HPDE6-E6E7 (cell line): ENCODE data around the gene ELFN1.

Experiments
- DNase-seq: peaks from one replicate; pipeline ENCODE4 v3.0.0; 2011; ENCODE audit warnings: missing footprints; ENCODE audit errors: extremely low spot score

The ELFN1 gene

DNA sequence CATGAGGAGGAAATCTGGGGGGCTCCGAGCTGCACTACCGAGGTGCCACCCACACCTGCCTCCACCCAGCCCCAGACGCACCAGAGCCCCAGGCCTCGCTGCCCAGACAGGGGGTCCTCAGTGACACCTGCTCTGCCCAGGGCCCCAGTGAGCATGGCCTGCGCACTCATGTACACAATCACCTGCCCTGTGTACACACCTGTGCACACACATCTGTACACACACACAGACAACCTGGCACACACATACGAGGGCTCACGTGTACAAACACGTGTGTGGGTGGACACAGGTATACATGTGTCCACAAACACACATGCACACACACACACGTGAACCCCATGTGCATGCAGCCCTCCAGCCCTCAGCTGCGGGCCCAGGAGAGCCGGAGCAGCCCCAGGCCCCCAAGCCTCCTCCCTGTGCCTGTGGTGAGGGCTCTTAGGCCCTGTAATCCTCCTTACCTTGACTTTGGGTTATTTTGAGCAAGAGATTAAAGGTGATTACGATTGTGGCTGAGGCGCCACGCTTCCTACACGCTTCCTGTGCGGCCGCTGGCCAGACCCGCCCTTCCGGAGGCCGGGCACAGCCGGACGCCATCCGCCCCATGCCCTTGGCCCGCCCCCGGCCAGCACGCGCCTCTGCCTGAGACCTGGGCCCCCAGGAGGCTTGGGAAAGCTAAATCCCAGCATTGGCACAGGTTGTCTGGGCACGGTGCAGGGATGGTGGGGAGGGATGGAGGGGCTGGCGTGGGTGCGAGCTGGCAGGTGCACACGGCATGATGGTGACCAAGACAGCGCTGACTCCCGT lies 71.9 kb downstream of the ELFN1 start:
- no peak for DNase-seq

DNA sequence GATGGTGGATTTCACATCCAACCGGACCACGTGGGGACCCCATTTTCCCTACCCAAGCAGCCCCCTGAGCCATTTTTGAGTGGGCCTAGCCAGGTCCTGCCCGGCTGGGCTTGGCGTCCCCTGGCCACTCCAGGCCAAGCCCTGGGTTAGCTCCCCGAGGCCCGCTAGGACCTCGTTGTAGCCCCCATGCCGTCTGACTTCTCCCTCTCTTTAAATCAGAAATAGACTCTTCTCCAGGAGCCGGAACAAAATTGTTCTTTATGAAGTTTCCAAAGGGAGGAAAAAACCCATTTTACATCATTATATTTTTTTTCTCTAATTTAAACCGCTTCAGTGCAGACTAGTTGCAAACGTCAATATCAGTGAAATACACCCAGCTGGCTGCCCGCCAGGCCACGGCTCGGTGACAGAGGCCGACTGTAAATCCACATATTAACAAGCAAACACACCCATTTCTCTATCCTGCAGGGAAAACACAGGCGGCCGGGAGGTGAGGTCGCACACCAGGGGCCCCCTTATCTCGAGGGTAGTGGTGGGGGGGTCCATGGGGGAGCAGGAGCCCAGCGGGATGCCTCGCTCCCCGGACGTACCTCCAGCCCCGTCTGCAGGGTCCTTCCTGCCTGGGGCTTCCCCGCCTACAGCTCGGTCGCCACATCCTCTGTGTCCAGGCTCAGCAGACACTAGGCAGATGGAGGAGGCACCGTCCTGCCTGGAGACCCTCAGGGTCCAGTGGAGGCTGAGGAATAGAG lies 72.7 kb downstream of the ELFN1 start:
- no peak for DNase-seq

GRCh38 chr7:1743481-1744230 lies 73.6 kb downstream of the ELFN1 start:
- DNase-seq: no peak

DNA sequence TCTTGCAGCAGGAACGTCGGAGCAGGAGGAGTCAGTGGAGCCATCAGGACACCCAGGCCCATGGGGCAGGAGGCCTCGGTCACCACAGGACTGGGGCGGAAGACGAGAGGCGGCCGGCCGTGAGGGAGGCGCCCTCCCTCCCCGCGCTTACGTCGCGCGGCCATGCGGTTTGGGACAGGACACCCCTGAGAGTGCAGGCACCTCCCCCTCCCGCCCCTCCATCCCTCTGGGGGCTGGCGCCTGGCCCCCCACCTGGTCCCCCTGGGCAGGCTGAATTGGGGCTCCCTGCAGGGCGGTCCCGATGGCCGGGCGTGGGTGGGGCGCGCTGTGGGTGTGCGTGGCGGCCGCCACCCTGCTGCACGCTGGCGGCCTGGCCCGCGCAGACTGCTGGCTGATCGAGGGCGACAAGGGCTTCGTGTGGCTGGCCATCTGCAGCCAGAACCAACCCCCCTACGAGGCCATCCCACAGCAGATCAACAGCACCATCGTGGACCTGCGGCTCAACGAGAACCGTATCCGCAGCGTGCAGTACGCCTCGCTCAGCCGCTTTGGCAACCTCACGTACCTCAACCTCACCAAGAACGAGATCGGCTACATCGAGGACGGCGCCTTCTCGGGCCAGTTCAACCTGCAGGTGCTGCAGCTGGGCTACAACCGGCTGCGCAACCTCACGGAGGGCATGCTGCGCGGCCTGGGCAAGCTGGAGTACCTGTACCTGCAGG lies 74.4 kb downstream of the ELFN1 start:
- DNase-seq: no peak

- no peak for DNase-seq
Observed at GRCh38 chr7:1745018-1745532, 75.0 kb downstream of the ELFN1 start.

- DNase-seq: no peak
Observed at GRCh38 chr7:1745576-1746490, 75.8 kb downstream of the ELFN1 start.

DNA sequence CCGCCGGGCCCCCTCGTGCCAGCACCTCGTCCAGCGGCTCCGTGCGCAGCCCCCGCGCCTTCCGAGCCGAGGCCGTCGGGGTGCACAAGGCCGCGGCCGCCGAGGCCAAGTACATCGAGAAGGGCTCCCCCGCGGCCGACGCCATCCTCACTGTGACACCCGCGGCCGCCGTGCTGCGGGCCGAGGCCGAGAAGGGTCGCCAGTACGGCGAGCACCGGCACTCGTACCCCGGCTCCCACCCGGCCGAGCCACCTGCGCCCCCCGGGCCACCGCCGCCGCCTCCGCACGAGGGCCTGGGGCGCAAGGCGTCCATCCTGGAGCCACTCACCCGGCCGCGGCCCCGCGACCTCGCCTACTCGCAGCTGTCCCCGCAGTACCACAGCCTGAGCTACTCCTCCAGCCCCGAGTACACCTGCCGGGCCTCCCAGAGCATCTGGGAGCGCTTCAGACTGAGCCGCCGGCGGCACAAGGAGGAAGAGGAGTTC lies 76.5 kb downstream of the ELFN1 start:
- DNase-seq: no peak

- DNase-seq: no peak
Observed at GRCh38 chr7:1747004-1747801, 77.1 kb downstream of the ELFN1 start.

GRCh38 chr7:1748076-1748838 lies 78.2 kb downstream of the ELFN1 start:
- DNase-seq: no peak

DNA sequence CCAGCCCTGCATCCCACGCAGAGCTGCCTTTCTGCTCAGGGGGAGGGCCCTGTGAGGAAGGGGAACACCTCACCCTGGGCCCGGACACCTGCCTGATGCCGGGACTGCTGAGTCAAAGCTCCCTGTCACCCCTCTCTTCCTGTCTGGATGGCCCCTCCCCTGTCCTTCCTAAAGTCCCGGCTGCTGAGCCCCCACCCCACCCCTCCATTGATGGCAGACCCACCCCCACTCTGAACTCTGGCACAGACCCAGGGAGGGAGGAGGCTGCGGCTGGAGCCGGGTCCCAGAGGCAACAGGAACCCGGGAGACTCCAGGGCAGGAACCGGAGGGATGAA lies 78.7 kb downstream of the ELFN1 start:
- no peak for DNase-seq

DNA sequence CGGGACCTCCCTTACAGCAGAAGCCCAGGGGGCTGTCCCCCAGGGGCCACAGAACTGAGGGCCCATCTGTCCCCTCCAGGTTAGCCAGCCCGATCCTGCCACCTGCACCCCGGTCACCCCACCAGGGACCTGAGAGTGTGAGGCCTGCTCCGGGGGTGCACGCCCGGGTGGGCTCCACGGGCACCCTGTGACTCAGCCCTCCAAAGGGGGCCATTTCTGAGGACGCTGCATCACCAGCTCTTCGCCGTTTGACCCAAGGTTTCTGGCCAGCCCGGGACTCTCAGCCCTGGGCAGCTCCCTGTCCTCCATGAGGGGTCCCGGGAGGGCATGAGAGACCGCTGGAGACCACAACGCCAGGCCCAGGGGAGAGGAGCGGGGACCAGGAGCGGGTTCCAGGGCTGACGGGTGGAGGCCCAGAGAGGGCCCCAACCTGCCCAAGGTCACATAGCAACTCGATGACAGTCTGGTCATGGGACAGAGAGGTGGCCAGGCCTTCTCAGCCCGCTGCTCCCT lies 79.3 kb downstream of the ELFN1 start:
- DNase-seq: no peak

DNA sequence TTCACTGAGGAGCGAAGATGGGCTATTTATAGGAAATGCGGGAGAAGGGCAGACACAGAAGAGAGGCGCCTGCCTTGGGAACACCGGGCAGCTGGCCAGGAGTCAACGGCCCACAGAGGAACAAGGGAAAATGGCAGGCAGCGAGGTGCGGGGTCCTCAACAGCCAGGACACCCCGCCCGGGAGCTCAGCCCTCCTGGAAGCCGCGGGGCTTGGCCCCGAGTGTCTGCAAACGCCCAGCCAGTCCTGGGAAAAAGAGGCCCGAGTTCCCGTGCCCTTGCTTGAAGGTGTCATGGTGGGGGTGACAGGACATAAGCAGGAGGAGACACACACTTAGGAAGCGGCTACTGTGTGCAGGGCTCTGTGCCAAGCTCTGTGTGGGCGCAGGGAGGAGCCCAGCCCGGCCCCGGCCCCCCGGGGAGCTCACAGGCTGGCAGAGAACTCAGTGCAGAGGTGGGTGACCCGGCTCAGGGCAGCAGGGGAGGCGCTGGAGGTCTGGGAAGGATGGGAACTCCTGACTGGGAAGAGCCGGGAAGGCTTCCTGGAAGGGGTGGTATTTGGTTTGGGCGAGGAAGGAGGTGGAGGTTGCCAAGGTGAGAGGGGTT lies 79.9 kb downstream of the ELFN1 start:
- DNase-seq: no peak

DNA sequence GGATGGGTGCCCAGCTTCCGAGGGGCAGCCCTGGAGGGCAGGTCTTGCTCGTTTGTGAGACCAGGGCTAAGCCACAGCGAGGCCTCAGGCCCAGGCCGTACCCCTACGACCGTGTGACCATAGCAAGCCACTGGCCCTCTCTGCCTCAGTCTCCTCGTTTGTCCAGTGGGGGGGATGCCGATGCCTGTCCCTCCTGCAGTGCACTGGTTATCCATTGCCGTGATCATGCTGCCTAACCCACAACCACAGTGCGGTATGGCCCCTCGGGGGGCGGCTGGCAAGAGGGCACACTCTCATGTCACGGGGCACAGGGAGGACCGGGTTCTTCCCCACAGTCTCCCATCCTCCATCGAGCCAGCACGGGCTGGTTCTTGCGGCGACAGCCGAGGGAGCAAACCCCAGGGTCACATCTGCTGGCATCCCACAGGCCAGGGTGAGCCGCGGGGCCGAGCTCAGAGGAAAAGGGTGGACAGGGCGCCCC lies 80.5 kb downstream of the ELFN1 start:
- no peak for DNase-seq

GRCh38 chr7:1752111-1752510 lies 82.0 kb downstream of the ELFN1 start:
- no peak for DNase-seq

- DNase-seq: no peak
Observed at GRCh38 chr7:1752771-1753563, 82.9 kb downstream of the ELFN1 start.

DNA sequence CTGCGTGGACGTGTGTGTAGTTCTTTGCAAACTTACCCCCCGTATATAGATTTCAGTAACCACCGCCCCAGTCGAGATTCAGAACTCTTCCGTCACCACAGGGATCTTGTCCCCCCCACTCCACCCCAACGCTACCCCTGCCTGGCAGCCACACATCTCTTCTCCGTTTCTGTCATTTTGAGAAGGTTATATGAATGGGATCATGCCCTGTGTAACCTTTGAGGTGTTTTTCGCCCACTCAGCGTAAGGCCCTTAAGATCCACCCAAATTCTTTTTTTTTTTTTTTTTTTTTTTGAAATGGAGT lies 83.4 kb downstream of the ELFN1 start:
- DNase-seq: no peak

DNA sequence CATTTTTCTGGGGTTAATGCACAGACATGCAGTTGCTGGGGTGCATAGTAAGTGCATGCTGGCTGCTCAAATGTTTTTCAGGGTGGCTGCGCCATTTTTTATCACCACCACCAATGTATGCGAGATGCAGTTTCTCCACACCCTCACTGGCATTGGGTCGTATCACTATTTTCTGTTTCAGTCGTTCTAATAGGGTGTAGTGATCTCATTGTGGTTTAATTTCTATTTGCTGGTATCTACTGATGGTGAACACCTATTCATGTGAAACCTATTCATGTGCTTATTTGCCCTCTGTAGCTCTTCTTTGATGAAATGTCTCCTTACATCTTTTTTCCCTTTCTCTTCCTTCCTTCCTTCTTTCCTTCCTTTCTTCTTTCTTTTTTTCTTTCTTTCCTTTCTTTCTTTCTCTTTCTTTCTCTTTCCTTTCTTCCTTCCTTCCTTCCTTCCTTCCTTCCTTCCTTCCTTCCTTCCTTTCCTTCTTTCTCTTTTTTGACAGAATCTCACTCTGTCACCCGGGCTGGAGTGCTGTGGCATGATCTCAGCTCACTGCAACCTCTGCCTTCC lies 84.3 kb downstream of the ELFN1 start:
- DNase-seq: no peak
